Measurements from ENCODE around the gene RAN. TPM values are rescaled to one million over a fixed set of nuclear protein-coding genes. Genes with fewer than 3 reads are reported as not detected.

RAN gene
- total RNA-seq, 1 experiment from 2014 or later = 1,193 TPM

DNA sequence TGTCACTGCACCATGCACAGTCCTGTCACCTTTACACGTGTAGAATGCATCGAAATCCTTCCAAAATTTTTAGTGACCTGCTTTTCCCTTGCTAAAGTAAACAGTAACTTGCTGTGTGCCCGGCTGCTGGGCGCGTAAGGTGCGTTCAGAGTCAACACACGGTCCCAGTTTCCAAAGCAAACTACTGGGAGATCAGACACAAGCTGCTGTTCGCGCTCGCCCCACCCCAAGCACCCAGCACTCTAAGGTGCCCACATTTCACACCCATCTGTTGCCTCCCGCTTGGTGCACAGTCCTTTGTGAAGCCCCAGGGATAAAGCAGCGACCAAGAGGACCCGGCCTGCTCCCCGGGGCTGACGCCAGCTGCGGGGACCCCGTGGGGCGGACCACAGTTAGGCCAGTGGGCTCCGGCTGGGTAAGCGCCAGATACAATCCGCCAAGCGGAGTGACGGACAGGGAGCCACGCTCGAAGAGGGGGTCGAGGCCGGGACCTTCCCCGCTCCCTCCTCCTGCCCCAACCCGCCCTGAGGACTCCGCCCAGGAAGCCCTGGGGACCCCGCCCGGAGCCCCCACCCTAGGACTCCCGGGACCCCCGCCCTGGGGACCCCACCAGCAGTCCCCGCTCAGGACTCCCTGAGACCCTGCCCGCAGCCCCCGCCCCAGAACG lies 33.4 kb upstream of the RAN start:
- Histone ChIP-seq H3K36me3 (ENCODE audit: control insufficient read depth, insufficient read depth, low read length) (no peaks in the 10 kb centered on the region), H3K4me3 (ENCODE audit: low read depth in 2 of 2, low read length in 2 of 2) (peak overlapping the region; percentile 82 to 85), H3K4me1 (ENCODE audit: control insufficient read depth, insufficient read depth, low read length) (peaks cover 13% of the 10 kb centered on the region), H3K9me3 (ENCODE audit: control insufficient read depth, insufficient read depth, low read depth, low read length) (no peaks in the 10 kb centered on the region), H3K27ac (ENCODE audit: low read length) (peak overlapping the region; percentile 80), H3K27me3 (ENCODE audit: control insufficient read depth, insufficient read depth, low read length) (no peaks in the 10 kb centered on the region)
- intact Hi-C loops (cut with micrococcal nuclease; ENCODE audit: unreplicated experiment) = no loop called here
- ChIA-PET POLR2A (interaction anchor here (1.0 kb wide), 1 partner anchor 18 kb away, joined by 3 read pairs; no protein-coding TSS in a partner anchor), CTCF (no interaction called here)
- BruUV-seq (replicated peaks) = no TSS peak
- no peak for DNase-seq (ENCODE audit: low read depth, low spot score)
- TF ChIP-seq, protein P1, sequence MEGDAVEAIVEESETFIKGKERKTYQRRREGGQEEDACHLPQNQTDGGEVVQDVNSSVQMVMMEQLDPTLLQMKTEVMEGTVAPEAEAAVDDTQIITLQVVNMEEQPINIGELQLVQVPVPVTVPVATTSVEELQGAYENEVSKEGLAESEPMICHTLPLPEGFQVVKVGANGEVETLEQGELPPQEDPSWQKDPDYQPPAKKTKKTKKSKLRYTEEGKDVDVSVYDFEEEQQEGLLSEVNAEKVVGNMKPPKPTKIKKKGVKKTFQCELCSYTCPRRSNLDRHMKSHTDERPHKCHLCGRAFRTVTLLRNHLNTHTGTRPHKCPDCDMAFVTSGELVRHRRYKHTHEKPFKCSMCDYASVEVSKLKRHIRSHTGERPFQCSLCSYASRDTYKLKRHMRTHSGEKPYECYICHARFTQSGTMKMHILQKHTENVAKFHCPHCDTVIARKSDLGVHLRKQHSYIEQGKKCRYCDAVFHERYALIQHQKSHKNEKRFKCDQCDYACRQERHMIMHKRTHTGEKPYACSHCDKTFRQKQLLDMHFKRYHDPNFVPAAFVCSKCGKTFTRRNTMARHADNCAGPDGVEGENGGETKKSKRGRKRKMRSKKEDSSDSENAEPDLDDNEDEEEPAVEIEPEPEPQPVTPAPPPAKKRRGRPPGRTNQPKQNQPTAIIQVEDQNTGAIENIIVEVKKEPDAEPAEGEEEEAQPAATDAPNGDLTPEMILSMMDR (IDR thresholded peaks at IDR 0.05) = no peak
- TF ChIP-seq, protein P2, sequence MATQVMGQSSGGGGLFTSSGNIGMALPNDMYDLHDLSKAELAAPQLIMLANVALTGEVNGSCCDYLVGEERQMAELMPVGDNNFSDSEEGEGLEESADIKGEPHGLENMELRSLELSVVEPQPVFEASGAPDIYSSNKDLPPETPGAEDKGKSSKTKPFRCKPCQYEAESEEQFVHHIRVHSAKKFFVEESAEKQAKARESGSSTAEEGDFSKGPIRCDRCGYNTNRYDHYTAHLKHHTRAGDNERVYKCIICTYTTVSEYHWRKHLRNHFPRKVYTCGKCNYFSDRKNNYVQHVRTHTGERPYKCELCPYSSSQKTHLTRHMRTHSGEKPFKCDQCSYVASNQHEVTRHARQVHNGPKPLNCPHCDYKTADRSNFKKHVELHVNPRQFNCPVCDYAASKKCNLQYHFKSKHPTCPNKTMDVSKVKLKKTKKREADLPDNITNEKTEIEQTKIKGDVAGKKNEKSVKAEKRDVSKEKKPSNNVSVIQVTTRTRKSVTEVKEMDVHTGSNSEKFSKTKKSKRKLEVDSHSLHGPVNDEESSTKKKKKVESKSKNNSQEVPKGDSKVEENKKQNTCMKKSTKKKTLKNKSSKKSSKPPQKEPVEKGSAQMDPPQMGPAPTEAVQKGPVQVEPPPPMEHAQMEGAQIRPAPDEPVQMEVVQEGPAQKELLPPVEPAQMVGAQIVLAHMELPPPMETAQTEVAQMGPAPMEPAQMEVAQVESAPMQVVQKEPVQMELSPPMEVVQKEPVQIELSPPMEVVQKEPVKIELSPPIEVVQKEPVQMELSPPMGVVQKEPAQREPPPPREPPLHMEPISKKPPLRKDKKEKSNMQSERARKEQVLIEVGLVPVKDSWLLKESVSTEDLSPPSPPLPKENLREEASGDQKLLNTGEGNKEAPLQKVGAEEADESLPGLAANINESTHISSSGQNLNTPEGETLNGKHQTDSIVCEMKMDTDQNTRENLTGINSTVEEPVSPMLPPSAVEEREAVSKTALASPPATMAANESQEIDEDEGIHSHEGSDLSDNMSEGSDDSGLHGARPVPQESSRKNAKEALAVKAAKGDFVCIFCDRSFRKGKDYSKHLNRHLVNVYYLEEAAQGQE (IDR thresholded peaks at IDR 0.05; ENCODE audit: insufficient read depth in 1 of 2, low read depth in 2 of 2, low read length in 1 of 2) = no peak
- TF ChIP-seq POLR2AphosphoS5 (IDR thresholded peaks at IDR 0.05; ENCODE audit: low read depth, low read length) (no peak), TCF7L2 (IDR thresholded peaks at IDR 0.05; ENCODE audit: low read depth, low read length) (no peak), SIN3A (IDR thresholded peaks at IDR 0.05; ENCODE audit: borderline replicate concordance, insufficient read depth, low read depth, low read length) (no peak)
- in situ Hi-C loops (cut with HindIII; ENCODE audit: low pct_unique_long_range_greater_than_20kb, low sequenced_read_pairs) = no loop called here
- peak; percentile 64 for ATAC-seq

DNA sequence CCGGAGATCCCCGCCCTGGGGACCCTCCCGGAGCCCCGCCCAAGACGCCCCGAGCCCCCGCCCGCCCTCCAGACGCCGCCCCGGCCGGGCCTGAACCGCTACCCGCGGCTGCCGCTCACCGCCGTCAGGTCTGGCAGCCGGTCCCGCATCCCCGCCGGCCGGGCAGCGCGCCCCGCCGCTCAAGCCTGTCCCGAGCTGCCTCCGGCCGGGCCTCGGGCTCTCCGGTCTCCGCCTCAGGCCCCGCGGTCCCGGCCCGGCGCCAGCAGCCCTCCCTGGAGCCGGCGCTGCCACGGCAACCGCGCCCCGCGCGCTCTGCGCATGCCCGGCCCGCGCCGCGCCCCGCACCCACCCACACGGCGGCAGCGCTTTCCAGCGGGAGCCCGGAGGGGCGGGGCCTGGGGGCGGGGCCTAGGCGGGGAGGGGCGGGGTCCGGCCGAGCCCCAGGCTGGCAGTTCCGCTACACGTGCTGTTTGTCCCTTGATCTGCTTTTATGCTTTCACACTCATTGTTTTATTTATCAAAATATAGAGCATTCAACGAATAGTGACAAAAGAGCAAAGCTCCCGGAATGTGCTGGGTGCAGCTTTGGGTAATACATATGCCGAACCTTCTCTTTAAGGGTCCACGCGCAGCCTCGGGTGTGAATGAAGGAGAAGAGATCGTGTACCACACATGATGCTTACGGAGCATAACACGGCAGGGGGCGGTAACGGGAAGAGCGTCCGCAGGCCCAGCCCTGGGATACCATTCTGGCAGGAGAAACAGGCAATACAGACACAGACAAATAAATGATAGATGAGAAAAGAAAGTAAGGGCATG lies 32.7 kb upstream of the RAN start, which contains the start of gene STX2:
Gene STX2, minus strand, starts transcription at position 300 of the 819 bp plus-strand sequence. Its CDS starts 151 bp downstream, at position 149.
- no TSS peak for BruUV-seq (replicated peaks)
- TF ChIP-seq SIN3A (IDR thresholded peaks at IDR 0.05; ENCODE audit: borderline replicate concordance, insufficient read depth, low read depth, low read length) = no peak
- TF ChIP-seq, protein P1 (IDR thresholded peaks at IDR 0.05) = no peak; the same call in 1 of the 2 replicates
- TF ChIP-seq, protein P2 (IDR thresholded peaks at IDR 0.05; ENCODE audit: insufficient read depth in 1 of 2, low read depth in 2 of 2, low read length in 1 of 2) = no peak
- no peak; the same call in 1 of the 2 replicates for TF ChIP-seq POLR2AphosphoS5 (IDR thresholded peaks at IDR 0.05; ENCODE audit: low read depth, low read length)
- TF ChIP-seq TCF7L2 (IDR thresholded peaks at IDR 0.05; ENCODE audit: low read depth, low read length) = peak; percentile 21
- Histone ChIP-seq H3K4me1 (ENCODE audit: control insufficient read depth, insufficient read depth, low read length) (peaks cover 13% of the 10 kb centered on the region), H3K9me3 (ENCODE audit: control insufficient read depth, insufficient read depth, low read depth, low read length) (no peaks in the 10 kb centered on the region), H3K27me3 (ENCODE audit: control insufficient read depth, insufficient read depth, low read length) (no peaks in the 10 kb centered on the region), H3K4me3 (ENCODE audit: low read depth in 2 of 2, low read length in 2 of 2) (peak within 1 kb of the TSS; percentile 82 to 85), H3K36me3 (ENCODE audit: control insufficient read depth, insufficient read depth, low read length) (no peaks in the 10 kb centered on the region), H3K27ac (ENCODE audit: low read length) (peak within 1 kb of the TSS; percentile 80)
- in situ Hi-C loops (cut with HindIII; ENCODE audit: low pct_unique_long_range_greater_than_20kb, low sequenced_read_pairs) = no loop called here
- CTCF ChIA-PET = interaction anchor here (0.6 kb wide), 1 partner anchor 26 kb away, joined by 3 read pairs; no protein-coding TSS in a partner anchor
- intact Hi-C loops (cut with micrococcal nuclease; ENCODE audit: unreplicated experiment) = no loop called here
- POLR2A ChIA-PET = no interaction called here
- ATAC-seq (peak; percentile 95), DNase-seq (ENCODE audit: low read depth, low spot score) (peak; percentile 62)
